ENCODE results near the gene AFF1.

The AFF1 gene

DNA sequence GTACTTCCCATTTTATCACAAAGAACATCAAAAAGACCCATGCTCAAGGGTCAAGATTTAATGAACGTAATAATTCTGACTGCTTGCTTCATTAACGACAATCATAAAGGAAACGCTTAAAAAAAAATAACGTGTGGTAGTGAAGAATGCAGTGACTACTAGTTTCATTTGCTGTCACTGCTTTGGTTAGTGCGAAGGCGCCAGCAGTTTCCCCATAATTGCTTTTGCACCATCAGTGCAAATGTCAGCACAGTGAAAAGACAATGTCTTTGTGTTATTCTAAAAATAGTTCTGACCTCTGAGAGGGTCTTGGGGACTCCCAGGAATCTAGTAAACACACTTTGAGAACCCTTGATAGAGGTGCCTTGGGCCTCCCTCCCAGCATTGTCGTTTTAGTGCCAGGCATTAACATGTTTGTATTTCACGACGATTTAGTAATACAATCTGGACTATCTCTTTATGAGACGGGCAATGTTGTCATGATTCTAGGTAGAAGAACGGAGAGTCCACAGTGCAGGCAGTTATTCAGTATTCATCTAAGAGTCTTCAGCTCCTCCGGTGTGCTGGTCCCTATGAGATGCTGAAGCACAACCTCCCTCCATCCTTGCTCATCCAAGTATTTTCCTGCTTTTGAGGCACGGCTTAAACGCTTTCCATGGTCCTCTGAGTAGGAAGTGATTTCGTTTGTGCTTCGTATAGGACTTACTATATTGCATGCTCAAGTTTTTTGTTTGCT is 71.0 kb downstream of the AFF1 start:
- POLR2A ChIA-PET = interaction anchor here (0.5 to 3.5 kb wide), 26 partner anchors 8 to 1029 kb away, joined by 3 to 47 read pairs (median 4); partner anchors contain the start of gene AFF1
- DNase-seq (ENCODE audit: extremely low spot score) = no peak
- TF ChIP-seq, protein P1, sequence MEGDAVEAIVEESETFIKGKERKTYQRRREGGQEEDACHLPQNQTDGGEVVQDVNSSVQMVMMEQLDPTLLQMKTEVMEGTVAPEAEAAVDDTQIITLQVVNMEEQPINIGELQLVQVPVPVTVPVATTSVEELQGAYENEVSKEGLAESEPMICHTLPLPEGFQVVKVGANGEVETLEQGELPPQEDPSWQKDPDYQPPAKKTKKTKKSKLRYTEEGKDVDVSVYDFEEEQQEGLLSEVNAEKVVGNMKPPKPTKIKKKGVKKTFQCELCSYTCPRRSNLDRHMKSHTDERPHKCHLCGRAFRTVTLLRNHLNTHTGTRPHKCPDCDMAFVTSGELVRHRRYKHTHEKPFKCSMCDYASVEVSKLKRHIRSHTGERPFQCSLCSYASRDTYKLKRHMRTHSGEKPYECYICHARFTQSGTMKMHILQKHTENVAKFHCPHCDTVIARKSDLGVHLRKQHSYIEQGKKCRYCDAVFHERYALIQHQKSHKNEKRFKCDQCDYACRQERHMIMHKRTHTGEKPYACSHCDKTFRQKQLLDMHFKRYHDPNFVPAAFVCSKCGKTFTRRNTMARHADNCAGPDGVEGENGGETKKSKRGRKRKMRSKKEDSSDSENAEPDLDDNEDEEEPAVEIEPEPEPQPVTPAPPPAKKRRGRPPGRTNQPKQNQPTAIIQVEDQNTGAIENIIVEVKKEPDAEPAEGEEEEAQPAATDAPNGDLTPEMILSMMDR (IDR thresholded peaks at IDR 0.05; ENCODE audit: control extremely low read depth, extremely low read depth, low read depth, missing control alignments) = no peak
- CTCF ChIA-PET = interaction anchor here (0.9 to 3.4 kb wide), 18 partner anchors 9 to 88 kb away, joined by 3 to 14 read pairs (median 4); partner anchors contain the start of gene AFF1

DNA sequence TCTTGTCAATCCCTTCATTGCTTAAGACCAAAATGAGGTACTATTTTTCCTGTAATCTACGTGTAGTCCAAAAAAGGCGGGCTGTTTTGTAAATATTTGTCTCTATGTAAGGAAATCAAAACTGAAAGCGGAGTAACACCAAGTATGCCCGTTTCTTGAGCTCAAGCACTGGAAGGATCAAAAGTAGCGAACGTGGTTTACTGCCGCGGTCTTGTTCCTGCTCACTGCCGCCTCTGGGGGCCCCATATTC is 71.5 kb downstream of the AFF1 start:
- TF ChIP-seq, protein P1 (IDR thresholded peaks at IDR 0.05; ENCODE audit: control extremely low read depth, extremely low read depth, low read depth, missing control alignments) = peak; percentile 29
- ChIA-PET CTCF (interaction anchor here (0.9 to 2.7 kb wide), 16 partner anchors 9 to 87 kb away, joined by 3 to 14 read pairs (median 4); partner anchors contain the start of gene AFF1), POLR2A (interaction anchor here (0.6 to 3.5 kb wide), 25 partner anchors 9 to 104 kb away, joined by 3 to 47 read pairs (median 4); partner anchors contain the start of gene AFF1)
- DNase-seq (ENCODE audit: extremely low spot score) = no peak

DNA sequence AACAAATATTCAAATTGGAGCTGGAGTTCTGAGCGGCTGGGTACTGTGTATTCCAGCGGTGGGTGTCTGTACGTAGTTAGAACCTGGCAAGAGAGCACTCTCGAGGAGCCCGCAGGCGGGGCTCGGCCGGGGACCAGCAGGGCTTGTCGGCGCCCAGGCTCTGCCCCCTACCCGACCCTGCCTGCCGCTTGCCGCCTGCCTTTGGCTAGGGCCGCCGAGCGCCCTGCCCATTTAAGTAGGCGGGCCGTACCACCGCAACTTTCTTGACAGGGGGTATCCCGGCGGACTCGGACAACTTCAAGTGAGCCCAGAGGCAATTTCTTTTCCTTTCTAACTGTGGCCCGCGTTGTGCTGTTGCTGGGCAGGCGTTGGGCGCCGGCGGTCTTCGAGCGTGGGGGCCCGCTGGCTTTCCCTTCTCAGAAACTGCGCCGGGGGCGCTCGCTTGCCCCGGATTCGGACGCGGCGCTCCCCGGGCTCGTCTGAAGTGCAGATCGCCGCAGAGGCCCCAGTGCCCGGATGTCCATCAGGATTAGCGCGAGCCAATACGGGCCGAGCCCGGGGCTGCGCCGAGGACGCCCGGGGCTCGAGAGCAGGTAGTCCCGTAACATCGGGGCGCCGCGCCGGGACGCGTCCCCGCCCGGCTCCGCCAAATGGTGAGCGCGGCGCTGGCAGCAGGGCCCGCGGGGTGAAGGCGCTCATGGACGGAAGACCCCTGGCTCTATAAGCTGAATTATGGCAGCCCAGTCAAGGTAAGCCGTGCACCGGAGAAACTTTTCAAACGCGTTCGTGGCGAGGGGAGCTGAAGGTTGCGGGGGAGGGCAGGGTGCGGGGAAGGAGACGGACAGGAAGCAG is 72.1 kb downstream of the AFF1 start:
- peak; percentile 82 for DNase-seq (ENCODE audit: extremely low spot score)
- CTCF ChIA-PET = interaction anchor here (0.9 to 2.7 kb wide), 16 partner anchors 10 to 87 kb away, joined by 3 to 14 read pairs (median 4); partner anchors contain the start of gene AFF1
- POLR2A ChIA-PET = interaction anchor here (0.5 to 3.5 kb wide), 26 partner anchors 9 to 104 kb away, joined by 3 to 47 read pairs (median 4); partner anchors contain the start of gene AFF1
- TF ChIP-seq, protein P1 (IDR thresholded peaks at IDR 0.05; ENCODE audit: control extremely low read depth, extremely low read depth, low read depth, missing control alignments) = no peak

DNA sequence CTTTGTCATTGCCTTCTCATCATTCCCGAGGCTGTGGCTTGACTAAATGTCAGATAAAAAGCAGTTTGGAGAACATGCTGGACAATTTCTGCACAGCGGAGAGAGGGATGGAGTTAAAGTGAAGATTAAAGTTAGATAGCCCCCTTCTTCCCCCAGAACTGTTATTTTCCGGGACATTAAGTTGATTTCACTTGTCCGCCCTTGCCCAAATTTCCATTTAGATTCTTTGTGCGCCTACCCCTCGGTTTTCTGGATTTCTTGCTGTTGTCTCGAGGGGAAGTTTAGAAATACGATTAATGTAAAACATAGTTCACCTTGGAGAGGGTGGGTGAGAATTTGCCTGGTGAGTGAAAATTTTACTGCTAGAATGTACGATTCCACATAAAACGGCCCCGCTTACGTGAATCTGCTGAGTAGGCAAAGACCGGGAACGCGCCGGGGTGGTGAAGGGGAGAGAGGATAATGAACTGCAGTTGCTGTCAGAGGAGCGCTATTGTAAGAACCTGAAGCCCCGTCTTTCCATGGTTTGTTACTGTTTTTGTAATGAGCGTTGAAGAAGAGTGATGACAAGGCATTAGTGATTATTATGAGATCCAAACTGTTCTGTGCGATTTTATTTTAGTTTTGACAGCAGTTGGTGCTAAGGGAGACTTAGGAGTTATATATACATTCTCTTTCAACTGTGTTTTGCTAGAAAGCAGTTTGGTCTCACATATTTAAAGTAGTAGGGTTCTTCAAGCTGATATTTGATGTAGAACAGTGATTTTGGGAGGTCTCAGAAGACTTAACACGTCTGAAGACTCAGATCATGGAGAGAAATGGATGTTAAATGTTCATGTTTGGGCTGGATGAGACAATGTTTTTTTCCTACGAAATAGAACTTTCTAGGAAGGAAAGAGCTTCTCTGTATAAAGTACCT is 73.0 kb downstream of the AFF1 start:
- TF ChIP-seq, protein P1 (IDR thresholded peaks at IDR 0.05; ENCODE audit: control extremely low read depth, extremely low read depth, low read depth, missing control alignments) = no peak
- ChIA-PET POLR2A (interaction anchor here (0.5 to 3.5 kb wide), 3 partner anchors 66 to 85 kb away, joined by 3 to 47 read pairs (median 15); partner anchors contain the start of gene AFF1), CTCF (interaction anchor here (0.6 to 2.7 kb wide), 10 partner anchors 14 to 86 kb away, joined by 3 to 14 read pairs (median 4); partner anchors contain the start of gene AFF1)
- DNase-seq (ENCODE audit: extremely low spot score) = no peak

DNA sequence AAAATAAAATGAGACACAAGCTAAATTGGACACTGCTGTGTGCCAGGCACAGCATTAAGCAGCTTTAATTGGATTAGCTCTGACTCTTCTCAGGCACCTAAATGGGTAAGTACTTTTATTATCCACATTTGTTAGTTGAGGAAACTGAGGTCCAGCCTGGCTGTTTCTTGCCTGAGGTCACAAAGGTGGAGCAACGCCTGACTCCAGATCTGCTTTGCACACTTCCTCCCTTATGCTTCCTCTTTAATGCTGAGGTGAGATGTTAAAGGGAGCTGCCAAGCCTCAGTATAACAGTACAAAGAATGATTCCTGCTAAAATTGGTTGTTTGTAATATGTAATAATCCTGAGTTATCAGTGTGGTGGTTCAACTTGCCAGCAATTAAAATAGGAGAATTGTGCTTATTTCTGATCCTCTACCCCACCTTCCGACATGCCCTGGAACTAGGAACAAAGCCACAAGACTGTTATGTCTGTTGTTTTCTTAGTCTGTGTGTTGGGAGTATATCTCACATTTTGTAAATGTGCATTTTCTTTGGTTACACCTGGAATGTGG is 74.4 kb downstream of the AFF1 start:
- TF ChIP-seq, protein P1 (IDR thresholded peaks at IDR 0.05; ENCODE audit: control extremely low read depth, extremely low read depth, low read depth, missing control alignments) = no peak
- ChIA-PET POLR2A (interaction anchor here (0.6 kb wide), 1 partner anchor 49 kb away, joined by 3 read pairs; no protein-coding TSS in a partner anchor), CTCF (interaction anchor here (0.6 to 1.8 kb wide), 5 partner anchors 9 to 84 kb away, joined by 3 to 6 read pairs (median 5); partner anchors contain the start of gene AFF1)
- DNase-seq (ENCODE audit: extremely low spot score) = no peak

Measured in GM10248 (cell line).